ENCODE results near the gene RNF212B.
"Not testable (repeated sequence)": the region's sequence is repeated elsewhere in the genome, so short reads cannot be mapped to it uniquely, and the experiment has no call there.

RNF212B gene

GRCh38 chr14:23237772-23238594 is at the start of gene RNF212B:
TSS of gene RNF212B (plus strand) at chr14:23237936. CDS start at chr14:23240346, 2,410 bp downstream.
- H3K4me3 ChIP-seq (ENCODE audit: low read depth, low read length) = peak within 1 kb of the TSS; percentile 14

GRCh38 chr14:23193432-23193831 is 44.3 kb upstream of the RNF212B start:
- no peak overlapping the region for H3K4me3 ChIP-seq (ENCODE audit: low read depth, low read length)

- no peak overlapping the region for H3K4me3 ChIP-seq (ENCODE audit: low read depth, low read length)
These were observed 42.1 kb upstream of the RNF212B start for GRCh38 chr14:23195552-23196101.

GRCh38 chr14:23196487-23196886 is 41.2 kb upstream of the RNF212B start:
- H3K4me3 ChIP-seq (ENCODE audit: low read depth, low read length) = not testable (repeated sequence)

GRCh38 chr14:23199141-23199540 is 38.6 kb upstream of the RNF212B start:
- not testable (repeated sequence) for H3K4me3 ChIP-seq (ENCODE audit: low read depth, low read length)

GRCh38 chr14:23202001-23202400 is 35.7 kb upstream of the RNF212B start:
- no peak overlapping the region for H3K4me3 ChIP-seq (ENCODE audit: low read depth, low read length)

GRCh38 chr14:23206422-23207145 is 31.2 kb upstream of the RNF212B start:
- H3K4me3 ChIP-seq (ENCODE audit: low read depth, low read length) = no peak overlapping the region

- H3K4me3 ChIP-seq (ENCODE audit: low read depth, low read length) = no peak overlapping the region
These were observed 30.6 kb upstream of the RNF212B start for GRCh38 chr14:23207146-23207540.

- H3K4me3 ChIP-seq (ENCODE audit: low read depth, low read length) = no peak overlapping the region
These were observed 29.4 kb upstream of the RNF212B start for GRCh38 chr14:23208324-23208723.

GRCh38 chr14:23209651-23210423 is 27.9 kb upstream of the RNF212B start:
- no peak overlapping the region for H3K4me3 ChIP-seq (ENCODE audit: low read depth, low read length)

- H3K4me3 ChIP-seq (ENCODE audit: low read depth, low read length) = no peak overlapping the region
These were observed 22.3 kb upstream of the RNF212B start for GRCh38 chr14:23215421-23215820.

- H3K4me3 ChIP-seq (ENCODE audit: low read depth, low read length) = no peak overlapping the region
These were observed 20.4 kb upstream of the RNF212B start for GRCh38 chr14:23217032-23218020.

- H3K4me3 ChIP-seq (ENCODE audit: low read depth, low read length) = no peak overlapping the region
These were observed 18.7 kb upstream of the RNF212B start for GRCh38 chr14:23219075-23219474.

- not testable (repeated sequence) for H3K4me3 ChIP-seq (ENCODE audit: low read depth, low read length)
These were observed 12.8 kb upstream of the RNF212B start for GRCh38 chr14:23224958-23225357.

GRCh38 chr14:23227566-23227965 is 10.2 kb upstream of the RNF212B start:
- no peak overlapping the region for H3K4me3 ChIP-seq (ENCODE audit: low read depth, low read length)

GRCh38 chr14:23228812-23229211 is 8.9 kb upstream of the RNF212B start:
- no peak overlapping the region for H3K4me3 ChIP-seq (ENCODE audit: low read depth, low read length)

- not testable (repeated sequence) for H3K4me3 ChIP-seq (ENCODE audit: low read depth, low read length)
These were observed 5.4 kb upstream of the RNF212B start for GRCh38 chr14:23232241-23232808.

- H3K4me3 ChIP-seq (ENCODE audit: low read depth, low read length) = no peak overlapping the region
These were observed 2.9 kb downstream of the RNF212B start for GRCh38 chr14:23240661-23241060.

- H3K4me3 ChIP-seq (ENCODE audit: low read depth, low read length) = not testable (repeated sequence)
These were observed 3.5 kb downstream of the RNF212B start for GRCh38 chr14:23241061-23241715.

Measured in iPS-11a (cell line).